ENCODE measurements around the gene CPTP. TPM values are rescaled to one million over a fixed set of nuclear protein-coding genes. Genes with fewer than 3 reads are reported as not detected.

CPTP gene
- total and polyA plus RNA-seq, 2 of the 13 experiments (the other 11 are each of a cell fraction or from before 2014, with no cell fraction given), result 5.5 to 9.3 TPM

GRCh38 chr1:1305300-1306069 is 19.1 kb upstream of the CPTP start (continued):
- TF ChIP-seq ZFP91 (CRISPR knock-in tag; IDR thresholded peaks at IDR 0.05; ENCODE audit: borderline replicate concordance), result peak; percentile 63
- no peak for TF ChIP-seq ZBTB1 (CRISPR knock-in tag; IDR thresholded peaks at IDR 0.05; ENCODE audit: borderline replicate concordance)
- no peak for TF ChIP-seq SMAD9 (CRISPR knock-in tag; IDR thresholded peaks at IDR 0.05)
- TF ChIP-seq NR2C2 (CRISPR knock-in tag; IDR thresholded peaks at IDR 0.05; ENCODE audit: borderline replicate concordance), result peak; percentile 55; the same call in 1 of the 2 replicates
- TF ChIP-seq ZNF235 (CRISPR knock-in tag; IDR thresholded peaks at IDR 0.05; ENCODE audit: borderline replicate concordance), result 0 out of 2 replicates have a peak, but pooled peaks have one; percentile 16
- TF ChIP-seq ZHX2 (IDR thresholded peaks at IDR 0.05; ENCODE audit: low read depth), result 0 out of 2 replicates have a peak, but pooled peaks have one; percentile 1
- no peak for TF ChIP-seq ZHX2 (CRISPR knock-in tag; IDR thresholded peaks at IDR 0.05; ENCODE audit: borderline replicate concordance)
- no peak for TF ChIP-seq HOXA7 (CRISPR knock-in tag; IDR thresholded peaks at IDR 0.05)
- no peak for TF ChIP-seq IKZF4 (CRISPR knock-in tag; IDR thresholded peaks at IDR 0.05; ENCODE audit: borderline replicate concordance, low read depth, not compliant biosample characterization)
- TF ChIP-seq ZSCAN12 (CRISPR knock-in tag; IDR thresholded peaks at IDR 0.05), result no peak
- no peak for TF ChIP-seq ZNF543 (CRISPR knock-in tag; IDR thresholded peaks at IDR 0.05)
- peak; percentile 75; the same call in 1 of the 2 replicates for TF ChIP-seq ATF3 (CRISPR knock-in tag; IDR thresholded peaks at IDR 0.05)
- TF ChIP-seq ZNF570 (CRISPR knock-in tag; IDR thresholded peaks at IDR 0.05; ENCODE audit: borderline replicate concordance), result no peak
- TF ChIP-seq ZNF264 (CRISPR knock-in tag; IDR thresholded peaks at IDR 0.05), result peak; percentile 56; the same call in 1 of the 2 replicates
- TF ChIP-seq NFE2 (CRISPR knock-in tag; IDR thresholded peaks at IDR 0.05), result peak; percentile 77; the same call in 1 of the 2 replicates
- TF ChIP-seq STAG1 (CRISPR knock-in tag; IDR thresholded peaks at IDR 0.05), result peak; percentile 45
- no peak for TF ChIP-seq ZBTB21 (CRISPR knock-in tag; IDR thresholded peaks at IDR 0.05)
- no peak for TF ChIP-seq ZNF850 (CRISPR knock-in tag; conservative IDR thresholded peaks at IDR 0.05)
- no peak for TF ChIP-seq ZNF605 (CRISPR knock-in tag; IDR thresholded peaks at IDR 0.05)
